ENCODE data around the gene PLEKHA7. TPM values are rescaled to one million over a fixed set of nuclear protein-coding genes. Genes with fewer than 3 reads are reported as not detected.
"Not testable (repeated sequence)": the region's sequence is repeated elsewhere in the genome, so short reads cannot be mapped to it uniquely, and the experiment has no call there.

PLEKHA7 gene
- polyA plus RNA-seq, result 10 to 100 TPM; 28.1 to 69.3 (median 57.5) TPM
- long read RNA-seq, donor 1, partial matches to known transcripts, result 21 of 21 reads
- long read RNA-seq, donor 1, other reads (novel, unspliced or antisense), result 0 of 21 reads
- long read RNA-seq, donor 2, partial matches to known transcripts, result 0 of 1 reads
- long read RNA-seq, donor 2, other reads (novel, unspliced or antisense), result 0 of 1 reads
- long read RNA-seq, donor 3, partial matches to known transcripts, result 5 of 13 reads
- long read RNA-seq, donor 3, other reads (novel, unspliced or antisense), result 8 of 13 reads
- long read RNA-seq, donor 4, result 0 reads
- long read RNA-seq, donor 5, result 0 reads
- long read RNA-seq, donor 6, partial matches to known transcripts, result 0 of 2 reads
- long read RNA-seq, donor 6, other reads (novel, unspliced or antisense), result 0 of 2 reads
- long read RNA-seq, donor 7, result 0 reads
- long read RNA-seq, donor 8, result 0 reads
- long read RNA-seq, donor 9, result 0 reads
- long read RNA-seq, donor 10, partial matches to known transcripts, result 0 of 1 reads
- long read RNA-seq, donor 10, other reads (novel, unspliced or antisense), result 0 of 1 reads

DNA sequence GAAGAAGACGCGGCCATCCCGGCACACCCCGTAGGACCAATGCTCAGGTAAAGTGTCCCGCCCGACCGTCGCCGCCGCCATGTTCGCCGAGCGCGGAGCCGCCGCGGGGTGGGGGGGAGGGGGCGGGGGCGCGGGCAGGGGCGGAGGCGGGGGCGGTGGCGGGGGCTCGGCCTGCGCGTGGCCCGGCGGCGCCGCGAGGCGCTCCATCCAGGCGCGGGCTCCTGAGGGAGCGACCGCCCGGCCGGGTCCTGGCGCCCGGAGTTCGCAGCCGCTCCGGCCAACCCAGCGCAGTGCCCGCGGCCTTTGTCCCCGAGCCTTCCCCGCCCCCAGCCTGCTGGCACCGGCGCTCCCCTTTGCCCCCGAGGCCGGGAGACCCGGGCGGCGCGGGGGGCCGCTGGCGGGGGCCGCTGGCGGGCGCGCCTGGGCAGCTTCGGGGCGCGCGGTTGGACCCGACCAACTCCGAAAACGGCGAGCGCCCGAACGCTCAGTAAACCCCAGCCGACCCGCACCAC lies at the start of gene PLEKHA7:
PLEKHA7 (minus strand) TSS at position 94 of the 512 bp plus-strand sequence; CDS start at position 81, 13 bp downstream.
- FAIRE-seq (no peak), DNase-seq (peak in 1 of 2 donors; percentile 66)
- peaks cover 0 to 31% (median 6%) of the 10 kb centered on the region in 3 donors for H3K4me1 ChIP-seq (ENCODE audit: control insufficient read depth in 3 of 3, insufficient read depth in 2 of 3, low read depth in 1 of 3, low read length in 2 of 3)
- H3K27me3 ChIP-seq (ENCODE audit: control insufficient read depth in 3 of 3, insufficient read depth in 3 of 3, low read length in 3 of 3), result peaks cover 0 to 8% (median 3%) of the 10 kb centered on the region in 3 donors
- H3K4me3 ChIP-seq (ENCODE audit: low read depth in 1 of 3, low read length in 3 of 3), result peak within 1 kb of the TSS; percentile 53 to 93 (median 85)
- peak within 1 kb of the TSS; percentile 90 to 99 (median 90) for H3K27ac ChIP-seq (ENCODE audit: low read depth in 1 of 3, low read length in 2 of 3)
- H3K36me3 ChIP-seq (ENCODE audit: control insufficient read depth in 3 of 3, insufficient read depth in 2 of 3, low read depth in 1 of 3, low read length in 3 of 3), result peaks cover 0 to 8% (median 0%) of the 10 kb centered on the region in 3 donors
- 0% methylated on average over 15 to 57 of the region's 76 CpGs for WGBS, 3 donors
- no peaks in the 10 kb centered on the region for H3K9me3 ChIP-seq (ENCODE audit: control insufficient read depth in 2 of 2, insufficient read depth in 1 of 2, low read depth in 1 of 2, low read length in 1 of 2)

DNA sequence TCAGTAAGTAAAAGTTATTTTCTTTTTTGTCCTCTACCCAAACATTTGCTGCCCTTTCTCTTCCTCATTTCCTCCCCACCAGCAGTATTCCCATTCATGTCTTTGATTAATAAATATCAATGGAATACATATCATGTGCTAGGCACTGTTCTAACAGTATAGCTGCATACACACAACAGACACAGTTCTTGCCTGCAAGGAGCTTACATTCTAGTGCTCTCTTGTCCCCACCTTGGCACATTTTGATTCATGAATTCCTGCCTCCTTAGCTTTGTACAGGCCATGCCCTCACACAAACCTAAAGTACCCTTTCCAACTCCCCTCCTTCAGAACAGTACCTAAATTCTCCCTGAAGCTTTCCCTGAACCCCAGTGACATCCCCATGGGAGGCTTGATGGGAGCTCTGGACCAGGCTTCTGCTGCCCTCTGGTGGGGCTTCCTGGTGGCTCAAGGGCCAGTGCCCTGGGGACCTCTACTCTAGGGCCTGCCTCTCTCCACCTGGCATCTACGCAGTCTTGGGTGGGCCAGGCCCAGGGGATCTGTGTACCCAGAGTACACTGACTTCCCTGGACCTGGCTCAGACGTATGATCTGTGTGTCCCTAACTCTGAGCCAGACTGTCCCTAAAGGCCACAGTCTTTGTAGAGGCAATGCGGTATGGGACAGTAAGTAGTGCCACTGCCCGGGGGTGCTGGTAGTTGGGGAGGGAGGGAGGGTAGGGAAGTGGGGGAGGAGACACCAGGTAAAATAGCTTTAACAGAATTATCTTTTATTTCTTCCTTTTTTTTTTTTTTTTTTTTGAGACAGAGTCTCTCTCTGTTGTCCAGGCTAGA lies 49.2 kb upstream of the PLEKHA7 start:
- Histone ChIP-seq H3K36me3 (ENCODE audit: control insufficient read depth in 3 of 3, insufficient read depth in 2 of 3, low read depth in 1 of 3, low read length in 3 of 3) (peaks cover 0 to 11% (median 0%) of the 10 kb centered on the region in 3 donors), H3K27me3 (ENCODE audit: control insufficient read depth in 3 of 3, insufficient read depth in 3 of 3, low read length in 3 of 3) (no peaks in the 10 kb centered on the region), H3K4me1 (ENCODE audit: control insufficient read depth in 3 of 3, insufficient read depth in 2 of 3, low read depth in 1 of 3, low read length in 2 of 3) (no peaks in the 10 kb centered on the region), H3K4me3 (ENCODE audit: low read depth in 1 of 3, low read length in 3 of 3) (no peak overlapping the region), H3K27ac (ENCODE audit: low read depth in 1 of 3, low read length in 2 of 3) (no peak overlapping the region), H3K9me3 (ENCODE audit: control insufficient read depth in 2 of 2, insufficient read depth in 1 of 2, low read depth in 1 of 2, low read length in 1 of 2) (no peaks in the 10 kb centered on the region)
- FAIRE-seq (no peak), DNase-seq (peak; percentile 71)
- WGBS, 3 donors, result 63 to 78% (median 67%) methylated on average over 4 of the region's 4 CpGs

DNA sequence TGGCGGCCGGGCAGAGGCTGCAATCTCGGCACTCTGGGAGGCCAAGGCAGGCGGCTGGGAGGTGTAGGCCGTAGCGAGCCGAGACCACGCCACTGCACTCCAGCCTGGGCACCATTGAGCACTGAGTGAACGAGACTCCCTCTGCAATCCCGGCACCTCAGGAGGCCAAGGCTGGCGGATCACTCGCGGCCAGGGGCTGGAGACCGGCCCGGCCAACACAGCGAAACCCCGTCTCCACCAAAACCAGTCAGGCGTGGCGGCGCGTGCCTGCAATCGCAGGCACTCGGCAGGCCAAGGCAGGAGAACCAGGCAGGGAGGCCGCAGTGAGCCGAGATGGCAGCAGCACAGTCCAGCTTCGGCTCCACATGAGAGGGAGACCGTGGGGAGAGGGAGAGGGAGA lies 36.9 kb upstream of the PLEKHA7 start:
- H3K36me3 ChIP-seq (ENCODE audit: control insufficient read depth in 3 of 3, insufficient read depth in 2 of 3, low read depth in 1 of 3, low read length in 3 of 3); H3K27me3 ChIP-seq (ENCODE audit: control insufficient read depth in 3 of 3, insufficient read depth in 3 of 3, low read length in 3 of 3); H3K4me3 ChIP-seq (ENCODE audit: low read depth in 1 of 3, low read length in 3 of 3); DNase-seq; H3K27ac ChIP-seq (ENCODE audit: low read depth in 1 of 3, low read length in 2 of 3); FAIRE-seq; H3K9me3 ChIP-seq (ENCODE audit: control insufficient read depth in 2 of 2, insufficient read depth in 1 of 2, low read depth in 1 of 2, low read length in 1 of 2): not testable (repeated sequence)
- H3K4me1 ChIP-seq (ENCODE audit: control insufficient read depth in 3 of 3, insufficient read depth in 2 of 3, low read depth in 1 of 3, low read length in 2 of 3), result peaks cover 0 to 20% (median 0%) of the 10 kb centered on the region in 3 donors
- WGBS, 3 donors, result 97 to 100% (median 98%) methylated on average over 10 to 26 of the region's 27 CpGs

DNA sequence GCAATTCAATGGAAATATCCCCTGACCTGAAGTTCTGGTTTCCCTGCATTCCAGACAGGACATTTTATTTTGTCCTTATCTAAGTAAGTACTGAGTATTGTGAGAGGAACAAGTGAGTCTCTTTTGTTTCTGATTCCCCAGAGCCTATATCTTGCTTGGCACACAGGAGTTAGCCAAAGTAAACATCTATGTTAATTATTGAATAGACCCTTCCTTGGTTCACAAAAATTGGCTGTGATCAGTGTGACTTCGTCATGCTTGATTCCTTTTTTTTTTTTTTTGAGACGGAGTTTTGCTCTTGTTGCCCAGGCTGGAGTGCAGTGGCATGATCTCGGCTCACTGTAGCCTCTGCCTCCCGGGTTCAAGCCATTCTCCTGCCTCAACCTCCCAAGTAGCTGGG lies 34.3 kb upstream of the PLEKHA7 start:
- FAIRE-seq; H3K27me3 ChIP-seq (ENCODE audit: control insufficient read depth in 3 of 3, insufficient read depth in 3 of 3, low read length in 3 of 3); H3K9me3 ChIP-seq (ENCODE audit: control insufficient read depth in 2 of 2, insufficient read depth in 1 of 2, low read depth in 1 of 2, low read length in 1 of 2); H3K36me3 ChIP-seq (ENCODE audit: control insufficient read depth in 3 of 3, insufficient read depth in 2 of 3, low read depth in 1 of 3, low read length in 3 of 3); H3K4me3 ChIP-seq (ENCODE audit: low read depth in 1 of 3, low read length in 3 of 3): not testable (repeated sequence)
- peaks cover 0 to 24% (median 0%) of the 10 kb centered on the region in 3 donors for H3K4me1 ChIP-seq (ENCODE audit: control insufficient read depth in 3 of 3, insufficient read depth in 2 of 3, low read depth in 1 of 3, low read length in 2 of 3)
- WGBS, 3 donors, result 19 to 61% (median 23%) methylated on average over 4 of the region's 4 CpGs
- DNase-seq, result peak; percentile 23 to 54
- H3K27ac ChIP-seq (ENCODE audit: low read depth in 1 of 3, low read length in 2 of 3), result peak overlapping the region in 1 of 3 donors; percentile 16

- FAIRE-seq (no peak), DNase-seq (no peak)
- 63 to 67% (median 64%) methylated on average over 5 of the region's 5 CpGs for WGBS, 3 donors
- peaks cover 0 to 24% (median 0%) of the 10 kb centered on the region in 3 donors for H3K4me1 ChIP-seq (ENCODE audit: control insufficient read depth in 3 of 3, insufficient read depth in 2 of 3, low read depth in 1 of 3, low read length in 2 of 3)
- H3K4me3 ChIP-seq (ENCODE audit: low read depth in 1 of 3, low read length in 3 of 3), result no peak overlapping the region
- no peaks in the 10 kb centered on the region for H3K27me3 ChIP-seq (ENCODE audit: control insufficient read depth in 3 of 3, insufficient read depth in 3 of 3, low read length in 3 of 3)
- H3K27ac ChIP-seq (ENCODE audit: low read depth in 1 of 3, low read length in 2 of 3), result peak overlapping the region in 1 of 3 donors; percentile 57
- no peaks in the 10 kb centered on the region for H3K9me3 ChIP-seq (ENCODE audit: control insufficient read depth in 2 of 2, insufficient read depth in 1 of 2, low read depth in 1 of 2, low read length in 1 of 2)
- H3K36me3 ChIP-seq (ENCODE audit: control insufficient read depth in 3 of 3, insufficient read depth in 2 of 3, low read depth in 1 of 3, low read length in 3 of 3), result no peaks in the 10 kb centered on the region
Observed at GRCh38 chr11:17046690-17047089, 32.5 kb upstream of the PLEKHA7 start.

DNA sequence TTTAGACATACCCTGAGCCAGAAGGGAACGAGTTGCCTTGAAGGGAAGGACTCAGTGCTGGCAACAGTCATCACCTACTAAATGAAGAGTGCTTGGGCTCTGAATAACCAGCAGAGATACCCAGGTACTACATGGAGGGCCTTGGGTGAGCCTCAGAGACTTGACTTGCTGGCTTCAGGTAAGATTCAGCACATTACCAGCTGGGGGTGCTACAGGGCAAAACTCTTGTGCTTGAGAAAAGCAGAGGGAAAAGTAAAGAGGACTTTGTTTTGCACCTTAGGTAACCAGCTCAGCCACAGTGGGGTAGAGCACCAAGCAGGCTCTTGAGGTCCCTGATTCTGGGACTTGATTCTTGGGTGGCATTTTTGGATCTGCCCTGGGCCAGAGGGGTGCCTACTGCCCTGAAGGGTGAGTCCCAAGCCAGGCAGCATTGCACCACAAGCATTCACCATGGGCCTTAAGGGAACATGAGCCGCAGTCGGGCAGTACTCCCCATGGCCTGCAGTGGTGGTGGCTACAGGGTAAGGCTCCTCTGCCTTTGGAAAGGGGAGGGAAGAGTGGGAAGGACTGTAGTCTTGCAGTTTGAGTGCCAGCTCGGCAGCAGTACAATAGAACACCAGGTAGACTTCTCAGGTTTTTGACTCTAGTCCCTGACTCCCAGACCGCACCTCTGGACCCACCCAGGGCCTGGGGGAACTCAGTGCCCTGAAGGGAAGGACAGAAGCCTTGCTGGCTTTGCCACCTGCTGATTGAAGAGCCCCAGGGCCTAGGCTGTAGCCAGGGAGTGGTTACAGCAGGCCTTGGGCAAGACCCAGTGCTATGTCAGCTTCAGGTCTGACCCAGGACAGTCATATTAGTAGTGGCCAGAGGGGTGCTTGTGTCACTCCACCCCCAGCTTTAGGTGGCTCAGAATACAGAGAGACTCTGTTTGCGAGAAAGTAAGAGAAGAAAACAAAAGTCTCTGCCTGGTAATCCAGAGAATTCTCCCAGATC lies 22.7 kb upstream of the PLEKHA7 start:
- peaks cover 0 to 15% of the 10 kb centered on the region in 2 donors for H3K9me3 ChIP-seq (ENCODE audit: control insufficient read depth in 2 of 2, insufficient read depth in 1 of 2, low read depth in 1 of 2, low read length in 1 of 2)
- H3K4me3 ChIP-seq (ENCODE audit: low read depth in 1 of 3, low read length in 3 of 3), result no peak overlapping the region
- H3K27ac ChIP-seq (ENCODE audit: low read depth in 1 of 3, low read length in 2 of 3), result no peak overlapping the region
- peaks cover 0 to 2% (median 0%) of the 10 kb centered on the region in 3 donors for H3K4me1 ChIP-seq (ENCODE audit: control insufficient read depth in 3 of 3, insufficient read depth in 2 of 3, low read depth in 1 of 3, low read length in 2 of 3)
- H3K36me3 ChIP-seq (ENCODE audit: control insufficient read depth in 3 of 3, insufficient read depth in 2 of 3, low read depth in 1 of 3, low read length in 3 of 3), result no peaks in the 10 kb centered on the region
- no peaks in the 10 kb centered on the region for H3K27me3 ChIP-seq (ENCODE audit: control insufficient read depth in 3 of 3, insufficient read depth in 3 of 3, low read length in 3 of 3)
- FAIRE-seq (no peak), DNase-seq (peak; percentile 29 to 61)
- 77 to 81% (median 78%) methylated on average over 6 of the region's 6 CpGs for WGBS, 3 donors

DNA sequence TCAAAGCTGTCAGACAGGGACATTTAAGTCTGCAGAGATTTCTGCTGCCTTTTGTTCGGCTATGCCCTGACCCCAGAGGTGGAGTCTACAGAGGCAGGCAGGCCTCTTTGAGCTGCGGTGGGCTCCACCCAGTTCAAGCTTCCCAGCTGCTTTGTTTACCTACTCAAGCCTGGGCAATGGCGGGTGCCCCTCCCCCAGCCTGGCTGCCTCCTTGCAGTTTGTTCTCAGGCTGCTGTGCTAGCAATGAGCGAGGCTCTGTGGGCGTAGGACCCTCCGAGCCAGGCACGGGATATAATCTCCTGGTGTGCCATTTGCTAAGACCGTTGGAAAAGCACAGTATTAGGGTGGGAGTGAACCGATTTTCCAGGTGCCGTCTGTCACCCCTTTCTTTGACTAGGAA lies 19.8 kb upstream of the PLEKHA7 start:
- 89 to 94% (median 93%) methylated on average over 5 to 10 of the region's 10 CpGs for WGBS, 3 donors
- not testable (repeated sequence) for H3K27ac ChIP-seq (ENCODE audit: low read depth in 1 of 3, low read length in 2 of 3); H3K27me3 ChIP-seq (ENCODE audit: control insufficient read depth in 3 of 3, insufficient read depth in 3 of 3, low read length in 3 of 3); DNase-seq; H3K36me3 ChIP-seq (ENCODE audit: control insufficient read depth in 3 of 3, insufficient read depth in 2 of 3, low read depth in 1 of 3, low read length in 3 of 3); H3K4me1 ChIP-seq (ENCODE audit: control insufficient read depth in 3 of 3, insufficient read depth in 2 of 3, low read depth in 1 of 3, low read length in 2 of 3); FAIRE-seq; H3K4me3 ChIP-seq (ENCODE audit: low read depth in 1 of 3, low read length in 3 of 3)
- H3K9me3 ChIP-seq (ENCODE audit: control insufficient read depth in 2 of 2, insufficient read depth in 1 of 2, low read depth in 1 of 2, low read length in 1 of 2), result peaks cover 0 to 14% of the 10 kb centered on the region in 2 donors
